Uterus (tissue), 4 donors: Measurements from ENCODE around the gene GUCY1A1. TPM values are rescaled to one million over a fixed set of nuclear protein-coding genes. Genes with fewer than 3 reads are reported as not detected.

Experiments
- DNase-seq, 2 donors: peaks; one replicate each; pipeline ENCODE4 v3.0.0-alpha.2; 2019 to 2020
- H3K27ac ChIP-seq, 2 donors: fragments of 200-600 bp; sonication (generic); 1 replicate in 1 of 2; 2 replicates in 1 of 2; pipeline ENCODE4 v1.5.1; 2016 to 2018
- H3K27me3 ChIP-seq, 2 donors: fragments of 200-600 bp; sonication (generic); one replicate each; pipeline ENCODE4 v1.5.1; 2018 to 2019; ENCODE audit warnings: control low read depth in 1 of 2
- H3K36me3 ChIP-seq, 2 donors: fragments of 200-600 bp; sonication (generic); one replicate each; pipeline ENCODE4 v1.5.1; 2019; ENCODE audit warnings: control low read depth in 1 of 2
- H3K4me1 ChIP-seq, 2 donors: fragments of 200-600 bp; sonication (generic); one replicate each; pipeline ENCODE4 v1.5.1; 2018 to 2019; ENCODE audit warnings: control low read depth in 1 of 2
- H3K4me3 ChIP-seq, 2 donors: fragments of 200-600 bp; sonication (generic); 1 replicate in 1 of 2; 2 replicates in 1 of 2; pipeline ENCODE4 v1.5.1; 2018 to 2019; ENCODE audit warnings: mild to moderate bottlenecking in 1 of 2
- H3K9me3 ChIP-seq, 2 donors: fragments of 200-600 bp; sonication (generic); one replicate each; pipeline ENCODE4 v1.5.1; 2019; ENCODE audit warnings: control low read depth in 1 of 2
- CTCF ChIP-seq, 4 experiments: fragments of 200-600 bp in 2 of 4; fragments of 450-650 bp in 2 of 4; sonication (generic) in 2 of 4; IDR thresholded peaks; one replicate each; pipeline ENCODE4 v1.5.1; 2016 to 2019; ENCODE audit warnings: antibody characterized with exemption in 4 of 4, mild to moderate bottlenecking in 2 of 4, moderate library complexity in 1 of 4
- POLR2A ChIP-seq, 2 donors: fragments of 450-650 bp; IDR thresholded peaks; one replicate each; pipeline ENCODE4 v1.6.1; 2016; ENCODE audit warnings: antibody characterized with exemption in 2 of 2, mild to moderate bottlenecking in 1 of 2, moderate library complexity in 1 of 2
- intact Hi-C: fragments of 100-400 bp; cut with DNase I; formaldehyde crosslinking; loops from one replicate; pipeline ENCODE4 v1.15.1; 2023; ENCODE audit warnings: low total_unique reads
- total RNA-seq, 4 donors: library from RNA; depleted of rRNA in 3 of 4; stranded (reverse); fragments of >200 nt in 3 of 4; gene quantifications; one replicate each; pipeline versions ENCODE4 v1.1.0 to v1.2.4, GENCODE V29; 2014 to 2023
- donor health status: DM: yes; HTN: yes; CAD: no.

GUCY1A1 gene
- total RNA-seq, 4 donors from 2014 or later: 23.8 to 160 (median 42.8) TPM

GRCh38 chr4:155713911-155714310 lies 47.3 kb downstream of the GUCY1A1 start:
- H3K36me3 ChIP-seq: no peaks in the 10 kb centered on the region
- intact Hi-C loops: no loop called here
- no peak overlapping the region for H3K4me3 ChIP-seq
- no peak overlapping the region for H3K27ac ChIP-seq
- H3K9me3 ChIP-seq: no peaks in the 10 kb centered on the region
- DNase-seq: no peak
- H3K27me3 ChIP-seq: no peaks in the 10 kb centered on the region
- no peak for TF ChIP-seq CTCF (IDR thresholded peaks at IDR 0.05)
- TF ChIP-seq POLR2A (IDR thresholded peaks at IDR 0.05): no peak
- no peaks in the 10 kb centered on the region for H3K4me1 ChIP-seq

DNA sequence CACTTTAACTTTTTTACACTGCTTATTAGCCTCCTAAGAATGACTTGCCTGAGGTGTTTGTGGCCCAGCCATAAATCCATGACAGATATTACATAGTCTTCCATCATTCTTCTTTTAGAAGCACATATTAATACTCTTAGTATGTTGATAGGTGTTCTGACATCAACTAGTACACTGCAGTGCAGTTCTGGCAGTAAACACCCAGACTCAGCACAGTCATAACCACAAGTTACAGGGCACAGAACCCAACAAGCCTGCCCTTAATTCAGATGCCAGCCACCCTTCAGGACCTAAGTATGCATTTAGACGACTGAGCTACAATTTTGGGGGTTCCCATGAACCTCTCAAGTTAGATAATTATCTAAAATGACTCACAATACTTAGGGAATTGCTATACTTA lies 55.7 kb downstream of the GUCY1A1 start:
- Histone ChIP-seq H3K9me3 (no peaks in the 10 kb centered on the region), H3K4me1 (peaks cover 0 to 4% of the 10 kb centered on the region in 2 donors), H3K27me3 (no peaks in the 10 kb centered on the region), H3K27ac (no peak overlapping the region), H3K4me3 (no peak overlapping the region), H3K36me3 (no peaks in the 10 kb centered on the region)
- DNase-seq: no peak
- intact Hi-C loops: no loop called here
- TF ChIP-seq CTCF (IDR thresholded peaks at IDR 0.05) (no peak), POLR2A (IDR thresholded peaks at IDR 0.05) (no peak)

GRCh38 chr4:155722816-155723499 lies 56.3 kb downstream of the GUCY1A1 start:
- H3K27ac ChIP-seq: no peak overlapping the region
- no peak for DNase-seq
- no peaks in the 10 kb centered on the region for H3K27me3 ChIP-seq
- H3K4me3 ChIP-seq: no peak overlapping the region
- intact Hi-C loops: no loop called here
- no peaks in the 10 kb centered on the region for H3K9me3 ChIP-seq
- peaks cover 0 to 4% of the 10 kb centered on the region in 2 donors for H3K4me1 ChIP-seq
- H3K36me3 ChIP-seq: no peaks in the 10 kb centered on the region
- no peak for TF ChIP-seq CTCF (IDR thresholded peaks at IDR 0.05)
- no peak for TF ChIP-seq POLR2A (IDR thresholded peaks at IDR 0.05)

DNA sequence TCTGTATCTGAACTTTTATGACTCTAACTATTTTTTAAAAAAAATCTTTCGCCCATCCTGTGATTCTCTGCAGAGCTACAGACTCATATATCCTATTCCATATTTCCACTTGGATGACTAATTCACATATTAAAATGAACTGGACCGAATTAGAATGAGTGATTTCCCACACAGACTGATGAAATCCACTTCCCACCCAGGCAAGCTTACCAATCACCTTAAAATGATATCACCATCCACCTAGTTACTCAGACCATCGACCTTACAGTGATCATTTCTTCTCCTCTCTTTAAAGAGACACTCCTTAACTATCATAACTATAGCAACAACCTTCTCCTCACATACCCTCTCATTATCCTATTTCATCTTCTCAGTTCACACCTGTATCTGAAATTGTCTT lies 58.1 kb downstream of the GUCY1A1 start:
- no peaks in the 10 kb centered on the region for H3K36me3 ChIP-seq
- no peaks in the 10 kb centered on the region for H3K9me3 ChIP-seq
- H3K27me3 ChIP-seq: no peaks in the 10 kb centered on the region
- DNase-seq: no peak
- H3K4me3 ChIP-seq: no peak overlapping the region
- H3K27ac ChIP-seq: no peak overlapping the region
- no peak for TF ChIP-seq POLR2A (IDR thresholded peaks at IDR 0.05)
- no peak for TF ChIP-seq CTCF (IDR thresholded peaks at IDR 0.05)
- peaks cover 0 to 4% of the 10 kb centered on the region in 2 donors for H3K4me1 ChIP-seq
- intact Hi-C loops: no loop called here

DNA sequence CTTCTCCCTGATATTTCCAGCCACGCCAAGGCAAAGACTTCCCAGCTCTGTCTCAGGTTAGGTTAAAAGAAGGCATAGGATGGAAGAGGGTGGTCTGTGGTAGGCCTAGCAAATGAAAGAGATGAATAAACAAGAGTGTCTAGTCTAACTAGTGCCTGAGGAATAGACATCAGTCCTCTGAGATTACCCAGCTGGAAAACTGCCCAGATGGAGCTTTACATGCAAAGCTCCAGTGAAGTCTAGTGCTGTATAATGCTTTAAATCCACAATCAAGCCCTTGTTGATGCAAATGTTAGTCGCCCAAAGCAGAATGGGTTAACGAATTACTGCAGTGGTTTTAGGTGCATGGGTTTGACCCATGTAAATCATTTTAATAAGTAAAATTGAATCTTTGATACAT lies 67.4 kb downstream of the GUCY1A1 start:
- no peak overlapping the region for H3K4me3 ChIP-seq
- no peak overlapping the region for H3K27ac ChIP-seq
- intact Hi-C loops: no loop called here

More for the DNA sequence above, 67.4 kb downstream of the GUCY1A1 start:
- Histone ChIP-seq H3K36me3 (no peaks in the 10 kb centered on the region), H3K27me3 (no peaks in the 10 kb centered on the region), H3K9me3 (no peaks in the 10 kb centered on the region), H3K4me1 (no peaks in the 10 kb centered on the region)
- no peak for TF ChIP-seq CTCF (IDR thresholded peaks at IDR 0.05)
- no peak for DNase-seq
